ENCODE measurements around the gene OTOP2. TPM values are rescaled to one million over a fixed set of nuclear protein-coding genes. Genes with fewer than 3 reads are reported as not detected.
A peak's percentile ranks its signal among the peaks of the same experiment; 100 is the strongest.

The OTOP2 gene
- polyA plus RNA-seq, 3 donors = 0.05 TPM; not detected in 2

DNA sequence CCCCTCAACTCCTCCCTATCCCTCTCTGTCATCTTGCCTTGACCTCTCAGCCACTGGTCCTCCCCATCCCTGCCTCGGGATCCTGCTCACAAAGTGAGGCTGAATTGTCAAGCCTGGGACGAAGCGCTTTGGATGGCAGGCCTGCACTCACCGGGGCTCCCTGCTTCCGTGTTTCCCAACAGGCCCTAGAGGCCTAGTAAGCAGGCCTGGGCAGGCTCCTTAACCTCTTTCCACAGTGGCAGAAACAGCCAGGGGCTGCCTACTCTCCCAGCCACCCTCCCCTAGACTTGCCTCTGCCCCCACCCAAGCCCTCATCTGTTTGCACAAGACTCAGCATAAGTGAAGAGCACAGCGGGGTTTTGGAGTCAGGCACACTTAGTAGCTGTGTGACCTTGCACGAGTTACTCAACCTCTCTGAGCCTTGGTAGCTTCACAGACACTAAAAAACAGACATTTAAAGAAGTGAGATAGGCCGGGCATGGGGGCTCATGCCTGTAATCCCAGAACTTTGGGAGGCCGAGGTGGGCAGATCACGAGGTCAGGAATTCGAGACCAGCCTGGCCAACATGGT is 25.6 kb upstream of the OTOP2 start:
- H3K36me3 ChIP-seq (replicated peaks in 1 of 2; ENCODE audit: control insufficient read depth in 1 of 2, insufficient read depth in 2 of 2, low read length in 2 of 2) = no peaks in the 10 kb centered on the region
- no peak overlapping the region for H3K4me2 ChIP-seq (replicated peaks; ENCODE audit: extremely low read depth, low read length, poor library complexity, severe bottlenecking)
- H3K9me3 ChIP-seq (replicated peaks in 1 of 2; ENCODE audit: control insufficient read depth in 1 of 2, insufficient read depth in 1 of 2, low read length in 2 of 2) = peaks cover 0 to 6% of the 10 kb centered on the region in 2 donors
- intact Hi-C loops (cut with micrococcal nuclease) = no loop called here
- DNase-seq = no peak
- Mint-ChIP-seq H3K27me3 (ENCODE audit: low read depth in 3 of 3) (peaks cover 40 to 62% (median 50%) of the 10 kb centered on the region in 3 donors), H3K4me1 (peaks cover 2% of the 10 kb centered on the region), H3K9me3 (peaks cover 0 to 9% (median 3%) of the 10 kb centered on the region in 7 donors), H3K4me3 (no peak overlapping the region), H3K36me3 (peaks cover 0 to 1% of the 10 kb centered on the region in 2 donors), H3K27ac (peak overlapping the region in 1 of 7 donors; percentile 56)
- no peaks in the 10 kb centered on the region for H4K20me1 ChIP-seq (ENCODE audit: insufficient read depth, low read length)
- peaks cover 13 to 43% of the 10 kb centered on the region in 2 donors for H3K27me3 ChIP-seq (ENCODE audit: control insufficient read depth in 2 of 2, insufficient read depth in 2 of 2, low read length in 2 of 2)
- 94% methylated on average over 7 of the region's 11 CpGs for WGBS (ENCODE audit: insufficient coverage)
- peaks cover 0 to 3% of the 10 kb centered on the region in 2 donors for H3K4me1 ChIP-seq (ENCODE audit: control insufficient read depth in 1 of 2, insufficient read depth in 2 of 2, low read length in 2 of 2)
- H3K27ac ChIP-seq (ENCODE audit: low read depth in 1 of 2, low read length in 2 of 2) = no peak overlapping the region
- H3K4me3 ChIP-seq (replicated peaks in 1 of 3; ENCODE audit: low read depth in 2 of 3, low read length in 3 of 3) = no peak overlapping the region
- no peaks in the 10 kb centered on the region for H3K79me2 ChIP-seq (ENCODE audit: insufficient read depth, low read length)
- TF ChIP-seq, protein P1, sequence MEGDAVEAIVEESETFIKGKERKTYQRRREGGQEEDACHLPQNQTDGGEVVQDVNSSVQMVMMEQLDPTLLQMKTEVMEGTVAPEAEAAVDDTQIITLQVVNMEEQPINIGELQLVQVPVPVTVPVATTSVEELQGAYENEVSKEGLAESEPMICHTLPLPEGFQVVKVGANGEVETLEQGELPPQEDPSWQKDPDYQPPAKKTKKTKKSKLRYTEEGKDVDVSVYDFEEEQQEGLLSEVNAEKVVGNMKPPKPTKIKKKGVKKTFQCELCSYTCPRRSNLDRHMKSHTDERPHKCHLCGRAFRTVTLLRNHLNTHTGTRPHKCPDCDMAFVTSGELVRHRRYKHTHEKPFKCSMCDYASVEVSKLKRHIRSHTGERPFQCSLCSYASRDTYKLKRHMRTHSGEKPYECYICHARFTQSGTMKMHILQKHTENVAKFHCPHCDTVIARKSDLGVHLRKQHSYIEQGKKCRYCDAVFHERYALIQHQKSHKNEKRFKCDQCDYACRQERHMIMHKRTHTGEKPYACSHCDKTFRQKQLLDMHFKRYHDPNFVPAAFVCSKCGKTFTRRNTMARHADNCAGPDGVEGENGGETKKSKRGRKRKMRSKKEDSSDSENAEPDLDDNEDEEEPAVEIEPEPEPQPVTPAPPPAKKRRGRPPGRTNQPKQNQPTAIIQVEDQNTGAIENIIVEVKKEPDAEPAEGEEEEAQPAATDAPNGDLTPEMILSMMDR (IDR thresholded peaks at IDR 0.05) = no peak
- H3K9ac ChIP-seq (ENCODE audit: insufficient read depth, low read length, poor library complexity, severe bottlenecking) = no peak overlapping the region
- no peak overlapping the region for H2AFZ ChIP-seq (ENCODE audit: insufficient read depth, low read depth, low read length, poor library complexity, severe bottlenecking)

GRCh38 chr17:74900208-74900607 is 23.9 kb upstream of the OTOP2 start:
- H3K9me3 Mint-ChIP-seq = peaks cover 0 to 5% (median 0%) of the 10 kb centered on the region in 7 donors
- no peaks in the 10 kb centered on the region for H3K36me3 Mint-ChIP-seq
- H3K4me1 ChIP-seq (ENCODE audit: control insufficient read depth in 1 of 2, insufficient read depth in 2 of 2, low read length in 2 of 2) = no peaks in the 10 kb centered on the region
- WGBS (ENCODE audit: insufficient coverage) = 92% methylated on average over 5 of the region's 8 CpGs
- no peak overlapping the region for H3K9ac ChIP-seq (ENCODE audit: insufficient read depth, low read length, poor library complexity, severe bottlenecking)
- H3K27ac ChIP-seq (ENCODE audit: low read depth in 1 of 2, low read length in 2 of 2) = no peak overlapping the region
- H3K4me2 ChIP-seq (replicated peaks; ENCODE audit: extremely low read depth, low read length, poor library complexity, severe bottlenecking) = no peak overlapping the region
- DNase-seq = no peak
- no peaks in the 10 kb centered on the region for H4K20me1 ChIP-seq (ENCODE audit: insufficient read depth, low read length)
- peaks cover 41 to 58% (median 42%) of the 10 kb centered on the region in 3 donors for H3K27me3 Mint-ChIP-seq (ENCODE audit: low read depth in 3 of 3)
- no peaks in the 10 kb centered on the region for H3K4me1 Mint-ChIP-seq
- peaks cover 0 to 34% of the 10 kb centered on the region in 2 donors for H3K27me3 ChIP-seq (ENCODE audit: control insufficient read depth in 2 of 2, insufficient read depth in 2 of 2, low read length in 2 of 2)
- H3K27ac Mint-ChIP-seq = no peak overlapping the region
- no peaks in the 10 kb centered on the region for H3K79me2 ChIP-seq (ENCODE audit: insufficient read depth, low read length)
- H3K9me3 ChIP-seq (replicated peaks in 1 of 2; ENCODE audit: control insufficient read depth in 1 of 2, insufficient read depth in 1 of 2, low read length in 2 of 2) = no peaks in the 10 kb centered on the region
- TF ChIP-seq, protein P1 (IDR thresholded peaks at IDR 0.05) = no peak
- H3K36me3 ChIP-seq (replicated peaks in 1 of 2; ENCODE audit: control insufficient read depth in 1 of 2, insufficient read depth in 2 of 2, low read length in 2 of 2) = no peaks in the 10 kb centered on the region
- no peak overlapping the region for H3K4me3 Mint-ChIP-seq
- no peak overlapping the region for H2AFZ ChIP-seq (ENCODE audit: insufficient read depth, low read depth, low read length, poor library complexity, severe bottlenecking)
- no peak overlapping the region for H3K4me3 ChIP-seq (replicated peaks in 1 of 3; ENCODE audit: low read depth in 2 of 3, low read length in 3 of 3)
- intact Hi-C loops (cut with micrococcal nuclease) = no loop called here
